ENCODE data around the gene MBOAT1. TPM values are rescaled to one million over a fixed set of nuclear protein-coding genes. Genes with fewer than 3 reads are reported as not detected.

MBOAT1 gene
- total RNA-seq, 2 experiments from 2014 or later = 13.4 to 14.0 TPM

DNA sequence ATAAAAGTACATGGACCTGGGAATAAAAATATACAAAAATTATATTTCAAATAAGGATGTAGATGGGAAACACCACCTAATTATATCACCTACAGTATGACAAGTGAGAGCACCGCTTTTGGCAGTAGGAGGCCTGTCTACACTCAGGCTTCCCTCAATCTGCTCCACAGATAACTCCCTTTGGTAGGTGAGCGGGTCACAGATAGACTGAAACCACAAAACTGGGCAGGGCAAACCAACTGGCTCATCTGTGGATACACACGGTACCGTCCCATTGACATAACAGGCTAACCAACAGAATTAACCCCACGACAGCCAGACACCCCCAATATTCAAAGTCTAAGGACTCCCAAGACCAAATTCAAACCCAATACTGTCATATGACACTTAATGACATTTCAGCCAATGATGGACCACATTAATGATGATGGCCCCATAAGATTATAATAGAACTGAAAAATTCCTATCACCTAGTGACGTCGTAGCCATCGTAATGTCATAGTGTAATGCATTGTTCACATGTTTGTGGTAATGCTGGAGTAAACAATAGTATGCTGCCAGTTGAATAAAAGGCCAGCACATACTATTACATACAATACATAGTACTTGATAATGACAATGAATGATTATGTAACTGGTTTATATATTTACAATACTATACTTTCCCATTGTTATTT lies 109.7 kb downstream of the MBOAT1 start:
- Mint-ChIP-seq H3K4me3 (no peak overlapping the region), H3K27ac (no peak overlapping the region), H3K4me1 (ENCODE audit: low read depth) (no peaks in the 10 kb centered on the region), H3K27me3 (no peaks in the 10 kb centered on the region), H3K36me3 (peaks cover 9% of the 10 kb centered on the region), H3K9me3 (no peaks in the 10 kb centered on the region)
- POLR2A ChIA-PET = no interaction called here
- no peak for DNase-seq
- intact Hi-C loops (cut with micrococcal nuclease) = no loop called here
- CTCF ChIA-PET = no interaction called here

GRCh38 chr6:20099156-20099555 lies 113.1 kb downstream of the MBOAT1 start:
- no peak overlapping the region for H3K4me3 Mint-ChIP-seq
- no peaks in the 10 kb centered on the region for H3K27me3 Mint-ChIP-seq
- no peak overlapping the region for H3K27ac Mint-ChIP-seq
- DNase-seq = no peak
- H3K4me1 Mint-ChIP-seq (ENCODE audit: low read depth) = no peaks in the 10 kb centered on the region
- ChIA-PET POLR2A (no interaction called here), CTCF (interaction anchor here (1.0 kb wide), 1 partner anchor 27 kb away, joined by 3 read pairs; no protein-coding TSS in a partner anchor)
- no peaks in the 10 kb centered on the region for H3K9me3 Mint-ChIP-seq
- peaks cover 9% of the 10 kb centered on the region for H3K36me3 Mint-ChIP-seq
- intact Hi-C loops (cut with micrococcal nuclease) = no loop called here

DNA sequence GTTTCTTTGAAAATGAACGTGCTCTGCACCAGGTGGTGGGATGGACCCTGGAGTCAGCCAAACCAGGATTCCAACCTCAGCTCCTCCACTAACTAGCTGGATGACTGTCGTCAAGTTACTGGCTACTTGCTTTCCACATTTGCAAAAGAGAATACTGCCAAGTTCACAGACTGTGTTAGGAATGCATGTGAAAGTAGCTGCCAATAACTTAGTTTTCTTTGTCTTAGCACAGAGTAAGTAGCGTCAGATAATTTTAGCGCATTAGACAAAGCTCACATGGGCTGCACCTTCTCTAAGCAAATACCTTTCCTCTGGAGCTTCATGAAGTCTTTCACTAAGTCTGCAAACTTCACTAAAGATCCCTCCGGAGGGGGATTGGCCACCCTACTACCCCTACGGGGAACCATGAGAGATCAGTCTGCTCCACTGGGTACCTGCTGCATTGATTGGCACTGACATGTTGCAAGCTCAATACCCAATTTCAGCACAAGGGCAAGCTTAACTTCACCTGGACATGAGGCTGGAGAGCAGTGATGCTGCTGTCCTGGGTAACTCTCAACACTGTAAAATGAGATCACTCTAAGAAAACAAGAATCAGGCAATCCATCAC lies 113.9 kb downstream of the MBOAT1 start:
- H3K9me3 Mint-ChIP-seq = no peaks in the 10 kb centered on the region
- no peaks in the 10 kb centered on the region for H3K27me3 Mint-ChIP-seq
- no peak overlapping the region for H3K27ac Mint-ChIP-seq
- ChIA-PET POLR2A (no interaction called here), CTCF (no interaction called here)
- no peaks in the 10 kb centered on the region for H3K4me1 Mint-ChIP-seq (ENCODE audit: low read depth)
- intact Hi-C loops (cut with micrococcal nuclease) = no loop called here
- peaks cover 7% of the 10 kb centered on the region for H3K36me3 Mint-ChIP-seq
- DNase-seq = no peak
- no peak overlapping the region for H3K4me3 Mint-ChIP-seq

GRCh38 chr6:20096536-20096935 lies 115.7 kb downstream of the MBOAT1 start:
- ChIA-PET POLR2A (no interaction called here), CTCF (interaction anchor here (0.9 kb wide), 1 partner anchor 30 kb away, joined by 4 read pairs; no protein-coding TSS in a partner anchor)
- no peak overlapping the region for H3K27ac Mint-ChIP-seq
- peaks cover 4% of the 10 kb centered on the region for H3K36me3 Mint-ChIP-seq
- H3K4me3 Mint-ChIP-seq = no peak overlapping the region
- H3K4me1 Mint-ChIP-seq (ENCODE audit: low read depth) = no peaks in the 10 kb centered on the region
- H3K9me3 Mint-ChIP-seq = no peaks in the 10 kb centered on the region
- no peak for DNase-seq
- H3K27me3 Mint-ChIP-seq = no peaks in the 10 kb centered on the region
- intact Hi-C loops (cut with micrococcal nuclease) = no loop called here

DNA sequence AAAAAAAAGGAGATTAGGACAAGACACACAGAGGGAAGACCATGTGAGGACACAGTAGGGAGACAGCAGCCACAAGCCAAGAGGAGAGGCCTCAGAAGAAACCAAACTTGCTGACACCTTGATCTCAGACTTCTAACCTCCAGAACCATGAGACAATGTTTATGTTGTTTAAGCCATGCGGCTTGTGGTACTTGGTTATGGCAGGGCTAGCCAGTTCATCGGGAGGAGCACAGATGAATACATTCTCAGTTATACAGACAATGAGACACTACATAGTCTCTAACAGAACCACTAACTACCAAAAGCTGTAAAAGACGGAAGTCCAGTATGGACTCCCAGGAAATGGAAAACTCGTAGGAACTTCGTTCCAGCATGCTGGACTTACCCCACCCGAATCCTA lies 116.8 kb downstream of the MBOAT1 start:
- Mint-ChIP-seq H3K27me3 (no peaks in the 10 kb centered on the region), H3K36me3 (no peaks in the 10 kb centered on the region), H3K9me3 (no peaks in the 10 kb centered on the region), H3K27ac (no peak overlapping the region), H3K4me3 (no peak overlapping the region), H3K4me1 (ENCODE audit: low read depth) (no peaks in the 10 kb centered on the region)
- no peak for DNase-seq
- POLR2A ChIA-PET = no interaction called here
- intact Hi-C loops (cut with micrococcal nuclease) = no loop called here
- CTCF ChIA-PET = interaction anchor here (0.7 kb wide), 1 partner anchor 31 kb away, joined by 3 read pairs; no protein-coding TSS in a partner anchor

GRCh38 chr6:20092071-20092566 lies 120.2 kb downstream of the MBOAT1 start:
- no peaks in the 10 kb centered on the region for H3K36me3 Mint-ChIP-seq
- POLR2A ChIA-PET = interaction anchor here (0.7 kb wide), 1 partner anchor 385 kb away, joined by 3 read pairs; no protein-coding TSS in a partner anchor
- no peaks in the 10 kb centered on the region for H3K9me3 Mint-ChIP-seq
- no peaks in the 10 kb centered on the region for H3K4me1 Mint-ChIP-seq (ENCODE audit: low read depth)
- DNase-seq = no peak
- intact Hi-C loops (cut with micrococcal nuclease) = loop anchor here (1.0 to 2.0 kb wide), 3 partner anchors 179 to 437 kb away; no protein-coding TSS in a partner anchor
- H3K27ac Mint-ChIP-seq = no peak overlapping the region
- H3K27me3 Mint-ChIP-seq = no peaks in the 10 kb centered on the region
- CTCF ChIA-PET = interaction anchor here (1.0 to 2.9 kb wide), 18 partner anchors 9 to 472 kb away, joined by 3 to 14 read pairs (median 4); no protein-coding TSS in a partner anchor
- H3K4me3 Mint-ChIP-seq = no peak overlapping the region

- Mint-ChIP-seq H3K4me1 (ENCODE audit: low read depth) (no peaks in the 10 kb centered on the region), H3K27me3 (no peaks in the 10 kb centered on the region), H3K9me3 (no peaks in the 10 kb centered on the region), H3K36me3 (no peaks in the 10 kb centered on the region), H3K4me3 (no peak overlapping the region), H3K27ac (no peak overlapping the region)
- no peak for DNase-seq
- POLR2A ChIA-PET = interaction anchor here (1.0 kb wide), 1 partner anchor 77 kb away, joined by 3 read pairs; no protein-coding TSS in a partner anchor
- intact Hi-C loops (cut with micrococcal nuclease) = no loop called here
- CTCF ChIA-PET = interaction anchor here (0.7 kb wide), 1 partner anchor 1145 kb away, joined by 5 read pairs; no protein-coding TSS in a partner anchor
Measured at GRCh38 chr6:20086992-20087391, 125.3 kb downstream of the MBOAT1 start.

DNA sequence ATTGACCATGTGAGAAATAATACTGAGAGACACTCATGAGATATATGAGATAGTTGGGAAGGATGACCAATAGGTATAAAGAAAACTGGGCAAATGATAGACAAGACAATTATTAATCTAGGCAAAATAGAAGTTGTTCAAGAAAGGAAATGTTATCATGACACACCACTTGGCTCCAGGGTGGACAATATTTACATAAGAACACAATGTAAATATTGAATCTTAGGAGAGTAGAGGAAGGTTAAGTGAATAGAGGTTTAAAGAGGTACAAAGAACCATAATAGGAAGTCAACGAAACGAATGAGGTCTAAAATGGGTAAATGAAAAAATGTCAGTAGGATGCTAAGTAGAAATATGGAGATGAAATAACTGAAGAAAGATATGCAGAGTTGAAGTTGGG lies 126.5 kb downstream of the MBOAT1 start:
- H3K36me3 Mint-ChIP-seq = no peaks in the 10 kb centered on the region
- no peak overlapping the region for H3K27ac Mint-ChIP-seq
- CTCF ChIA-PET = no interaction called here
- no peaks in the 10 kb centered on the region for H3K27me3 Mint-ChIP-seq
- H3K4me1 Mint-ChIP-seq (ENCODE audit: low read depth) = no peaks in the 10 kb centered on the region
- DNase-seq = no peak
- POLR2A ChIA-PET = no interaction called here
- H3K4me3 Mint-ChIP-seq = no peak overlapping the region
- H3K9me3 Mint-ChIP-seq = no peaks in the 10 kb centered on the region
- intact Hi-C loops (cut with micrococcal nuclease) = no loop called here

GRCh38 chr6:20084411-20084810 lies 127.9 kb downstream of the MBOAT1 start:
- no peaks in the 10 kb centered on the region for H3K36me3 Mint-ChIP-seq
- no peak overlapping the region for H3K27ac Mint-ChIP-seq
- POLR2A ChIA-PET = no interaction called here
- H3K27me3 Mint-ChIP-seq = no peaks in the 10 kb centered on the region
- CTCF ChIA-PET = no interaction called here
- no peak overlapping the region for H3K4me3 Mint-ChIP-seq
- intact Hi-C loops (cut with micrococcal nuclease) = no loop called here
- no peaks in the 10 kb centered on the region for H3K4me1 Mint-ChIP-seq (ENCODE audit: low read depth)
- peaks cover 3% of the 10 kb centered on the region for H3K9me3 Mint-ChIP-seq
- DNase-seq = no peak

- no peak for DNase-seq
- no peaks in the 10 kb centered on the region for H3K4me1 Mint-ChIP-seq (ENCODE audit: low read depth)
- H3K27me3 Mint-ChIP-seq = peaks cover 4% of the 10 kb centered on the region
- intact Hi-C loops (cut with micrococcal nuclease) = no loop called here
- no peak overlapping the region for H3K4me3 Mint-ChIP-seq
- POLR2A ChIA-PET = no interaction called here
- no peak overlapping the region for H3K27ac Mint-ChIP-seq
- CTCF ChIA-PET = no interaction called here
- peaks cover 14% of the 10 kb centered on the region for H3K9me3 Mint-ChIP-seq
- peaks cover 14% of the 10 kb centered on the region for H3K36me3 Mint-ChIP-seq
Measured at GRCh38 chr6:20071998-20072397, 140.3 kb downstream of the MBOAT1 start.

DNA sequence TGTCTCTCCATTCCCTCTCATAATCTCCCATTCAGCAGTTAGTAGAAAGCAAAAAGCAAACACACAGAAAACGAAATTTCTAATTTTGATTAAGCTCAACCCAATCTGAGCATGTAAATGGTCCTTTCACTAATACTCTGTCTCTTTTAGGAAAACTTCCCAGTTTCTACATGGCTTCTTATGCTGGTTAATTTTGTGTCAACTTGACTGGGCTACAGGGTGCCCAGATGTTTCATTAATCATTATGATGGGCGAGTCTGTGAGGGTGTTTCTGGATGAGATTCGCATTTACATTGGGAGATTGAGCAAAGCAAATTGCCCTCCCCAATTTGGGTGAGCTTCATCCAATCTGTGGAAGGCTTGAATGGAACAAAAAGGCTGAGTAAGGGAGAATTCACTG lies 142.2 kb downstream of the MBOAT1 start:
- H3K27me3 Mint-ChIP-seq = peaks cover 3% of the 10 kb centered on the region
- intact Hi-C loops (cut with micrococcal nuclease) = no loop called here
- no peaks in the 10 kb centered on the region for H3K4me1 Mint-ChIP-seq (ENCODE audit: low read depth)
- no peak for DNase-seq
- H3K36me3 Mint-ChIP-seq = peaks cover 3% of the 10 kb centered on the region
- ChIA-PET CTCF (no interaction called here), POLR2A (no interaction called here)
- no peak overlapping the region for H3K4me3 Mint-ChIP-seq
- peaks cover under 1% of the 10 kb centered on the region for H3K9me3 Mint-ChIP-seq
- no peak overlapping the region for H3K27ac Mint-ChIP-seq

DNA sequence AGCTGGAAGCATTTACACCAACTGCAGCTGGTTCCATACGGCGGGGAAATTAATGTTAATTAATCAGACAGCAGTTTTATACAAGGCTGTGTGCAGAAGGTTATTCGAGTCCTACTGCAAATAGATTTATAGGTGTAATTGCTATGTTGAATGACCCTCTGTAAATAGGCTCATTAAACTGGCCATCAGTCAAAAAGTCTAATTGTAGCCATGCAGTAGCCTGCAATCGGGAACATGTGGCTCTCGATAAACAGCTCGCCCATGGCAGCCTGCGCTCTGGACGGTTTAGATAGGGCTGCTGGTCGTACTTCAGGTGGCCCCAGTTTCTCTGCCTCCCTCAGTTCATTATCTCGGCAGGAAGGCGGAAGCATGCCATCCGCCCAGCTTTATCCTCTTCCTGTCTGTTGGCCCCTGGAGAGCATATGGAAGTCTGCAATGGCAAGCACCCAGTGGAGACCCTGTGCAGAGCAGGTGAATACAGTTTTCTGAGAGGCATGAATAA lies 143.2 kb downstream of the MBOAT1 start:
- POLR2A ChIA-PET = no interaction called here

More for the DNA sequence above, 143.2 kb downstream of the MBOAT1 start:
- no peaks in the 10 kb centered on the region for H3K9me3 Mint-ChIP-seq
- DNase-seq = no peak
- intact Hi-C loops (cut with micrococcal nuclease) = no loop called here
- H3K27ac Mint-ChIP-seq = no peak overlapping the region
- CTCF ChIA-PET = no interaction called here
- H3K36me3 Mint-ChIP-seq = peaks cover 3% of the 10 kb centered on the region
- H3K4me3 Mint-ChIP-seq = no peak overlapping the region
- peaks cover 3% of the 10 kb centered on the region for H3K27me3 Mint-ChIP-seq
- no peaks in the 10 kb centered on the region for H3K4me1 Mint-ChIP-seq (ENCODE audit: low read depth)
